HTERT RPE-1 (cell line): ENCODE results near the gene SYT7.

Experiments
- in situ Hi-C: fragments of 300-500 bp; cut with MboI; formaldehyde crosslinking; loops from 4 replicates; pipeline ENCODE4 v1.14.3; 2020; ENCODE audit warnings: low sequenced_read_pairs

The SYT7 gene

DNA sequence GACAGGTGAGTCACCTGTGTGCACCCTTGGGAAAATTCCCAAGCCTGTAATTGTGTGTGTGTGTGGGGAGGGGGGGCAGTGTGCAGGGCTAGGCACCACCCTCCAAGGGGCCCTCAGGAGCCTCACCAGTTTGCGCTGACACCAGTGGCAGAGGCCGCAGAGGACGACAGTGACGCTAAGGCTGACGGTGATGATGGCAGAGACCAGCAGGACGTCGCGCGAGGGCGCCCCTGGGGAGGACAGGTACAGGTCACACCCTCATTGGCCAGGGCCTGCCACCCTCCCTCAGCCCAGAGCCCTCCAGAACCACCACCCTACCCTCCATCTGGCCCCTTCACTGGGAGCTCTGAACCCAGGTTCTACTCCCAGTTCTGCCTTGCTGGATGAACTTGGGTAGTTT lies 24.9 kb downstream of the SYT7 start:
- in situ Hi-C loops: no loop called here

DNA sequence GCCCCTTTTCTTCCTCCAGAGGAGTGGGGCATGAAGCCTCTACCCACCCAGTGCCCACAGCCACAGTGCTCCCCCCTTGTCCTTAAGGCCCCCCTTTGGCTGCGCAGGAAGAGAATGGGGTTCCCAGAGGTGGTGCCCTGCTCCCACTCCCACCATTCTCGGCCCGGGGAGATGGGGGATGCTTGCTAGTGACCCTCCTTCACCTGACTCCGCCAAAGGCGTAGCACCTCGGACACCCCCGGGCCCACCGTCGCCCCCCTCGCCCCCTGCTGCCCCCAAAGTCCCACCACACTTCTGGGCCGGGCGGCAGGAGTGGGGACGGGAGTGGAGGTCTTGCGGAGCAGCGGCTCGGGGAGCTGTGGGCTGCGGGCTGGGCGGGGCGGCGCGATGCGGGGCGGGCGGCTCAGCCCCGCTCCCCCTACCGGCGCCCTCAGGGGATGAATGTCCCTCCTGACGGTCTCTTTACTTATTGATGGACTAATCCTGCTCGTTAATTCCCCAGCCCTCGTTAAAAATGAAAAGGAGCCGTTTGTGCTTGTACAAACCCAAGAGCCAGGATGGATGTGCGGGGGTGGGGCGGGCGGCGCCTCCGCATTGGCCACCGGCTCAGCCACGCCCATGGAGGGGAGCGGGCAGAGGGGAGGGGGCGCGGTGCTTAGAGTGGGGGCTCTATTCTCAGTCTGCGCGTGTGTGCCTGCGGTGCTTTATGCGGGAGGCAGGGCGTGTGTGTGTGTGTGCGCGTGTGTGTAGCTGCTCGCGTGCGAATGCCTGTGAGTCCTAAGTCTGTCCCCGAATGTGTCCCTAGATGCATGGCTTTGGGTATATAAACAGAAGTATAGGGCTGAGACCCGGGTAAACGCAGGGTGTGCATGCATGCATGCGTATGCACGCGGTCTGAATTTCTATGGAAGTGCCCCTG lies 25.6 kb downstream of the SYT7 start:
- in situ Hi-C loops: no loop called here

DNA sequence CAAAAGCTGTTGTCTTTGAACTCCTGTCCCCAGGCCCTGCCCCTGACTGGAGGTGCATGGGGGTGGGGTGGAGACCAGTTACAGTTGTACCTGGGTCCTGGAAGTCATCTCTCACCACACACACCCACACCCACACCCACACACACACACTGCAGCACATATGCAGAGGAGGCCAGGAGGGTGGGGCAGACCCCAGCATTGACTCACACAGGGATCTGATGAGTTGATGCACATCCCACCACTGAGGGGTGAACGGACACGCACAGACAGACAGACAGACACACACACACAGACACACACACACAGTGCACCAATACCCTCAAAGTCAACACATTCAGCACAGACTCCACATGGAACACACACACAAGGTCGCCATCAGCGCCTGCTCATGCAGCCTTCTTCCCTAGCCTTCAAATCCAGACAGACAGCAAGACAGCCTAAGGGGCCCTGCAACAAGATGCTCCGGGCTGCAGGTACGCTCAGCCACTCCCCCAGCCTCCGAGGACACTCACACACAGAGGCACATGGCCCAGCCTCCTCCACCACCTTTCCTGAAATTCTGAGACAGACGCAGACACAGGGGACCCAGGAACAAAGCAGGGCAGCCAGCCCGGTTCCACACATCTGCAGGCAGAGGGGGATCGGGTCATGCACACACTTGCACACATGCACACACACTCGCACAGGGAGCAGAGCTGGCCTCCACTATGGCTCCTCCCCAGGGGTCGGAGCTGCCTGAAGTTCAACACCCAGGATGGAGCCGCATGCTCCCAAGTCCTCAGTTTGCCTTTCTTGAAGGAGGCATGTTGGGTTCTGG lies 26.5 kb downstream of the SYT7 start:
- in situ Hi-C loops: no loop called here

DNA sequence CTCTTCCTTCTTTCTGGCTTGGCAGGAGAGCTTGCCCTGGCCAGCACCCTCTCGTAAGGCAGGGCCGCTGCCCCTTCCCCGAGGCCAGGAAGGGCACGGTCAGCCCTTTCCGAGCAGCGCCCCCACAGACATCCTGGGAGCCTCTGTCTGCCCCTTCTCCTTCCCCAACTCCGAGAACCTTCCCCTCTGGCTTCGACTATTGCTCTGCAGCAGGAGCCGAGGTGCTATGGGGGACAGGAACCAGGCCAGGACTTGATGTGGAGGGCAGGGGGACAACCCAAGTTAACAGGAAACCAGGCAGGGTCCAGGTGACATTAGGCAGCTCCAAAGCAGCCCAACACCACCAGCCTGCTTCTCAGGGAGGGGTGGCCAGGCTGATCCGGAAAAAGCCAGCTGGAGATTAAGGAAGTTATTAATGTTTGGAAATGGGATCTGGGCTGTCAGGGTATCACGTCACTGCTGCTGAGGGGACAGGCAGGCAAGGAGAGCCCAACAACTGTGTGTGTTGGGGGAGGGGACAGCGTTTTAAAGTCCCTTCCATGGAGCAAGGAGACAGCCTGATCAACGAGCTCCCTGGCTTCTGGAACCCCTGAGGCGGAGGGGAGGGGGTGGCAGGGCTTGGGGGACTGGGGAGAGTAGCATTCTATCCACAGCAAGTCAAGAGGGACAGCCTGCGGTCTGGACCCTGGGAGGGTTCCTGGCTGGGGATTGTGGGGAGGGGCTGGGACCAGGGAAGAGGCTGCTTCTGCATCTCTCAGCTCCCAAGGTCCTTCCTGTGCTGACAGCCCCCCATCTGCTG lies 27.3 kb downstream of the SYT7 start:
- in situ Hi-C loops: no loop called here

DNA sequence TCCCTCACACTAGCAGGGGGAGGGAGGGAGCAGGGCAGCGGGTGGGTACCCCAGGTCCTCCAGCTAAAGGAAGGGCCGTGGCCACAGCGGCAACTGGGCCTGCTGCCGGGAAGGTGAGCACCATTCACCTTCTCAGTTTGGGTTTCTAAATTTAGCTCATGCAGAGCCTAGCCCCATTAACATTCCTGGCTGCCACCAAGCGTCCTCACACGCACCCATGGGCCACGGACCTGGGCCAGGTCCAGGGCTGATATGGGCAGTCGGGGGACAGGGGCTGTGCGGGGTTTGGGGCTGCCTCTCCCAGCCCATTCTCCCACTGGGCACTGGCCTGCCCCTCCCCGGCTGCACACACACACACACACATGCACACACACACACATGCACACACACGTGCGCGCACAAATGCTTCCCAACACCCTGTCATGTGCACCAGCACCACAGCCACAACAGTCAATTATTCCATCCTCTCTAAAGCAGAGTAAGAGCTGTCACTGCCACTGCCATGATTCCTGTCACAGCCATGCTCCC lies 28.7 kb downstream of the SYT7 start:
- in situ Hi-C loops: no loop called here

DNA sequence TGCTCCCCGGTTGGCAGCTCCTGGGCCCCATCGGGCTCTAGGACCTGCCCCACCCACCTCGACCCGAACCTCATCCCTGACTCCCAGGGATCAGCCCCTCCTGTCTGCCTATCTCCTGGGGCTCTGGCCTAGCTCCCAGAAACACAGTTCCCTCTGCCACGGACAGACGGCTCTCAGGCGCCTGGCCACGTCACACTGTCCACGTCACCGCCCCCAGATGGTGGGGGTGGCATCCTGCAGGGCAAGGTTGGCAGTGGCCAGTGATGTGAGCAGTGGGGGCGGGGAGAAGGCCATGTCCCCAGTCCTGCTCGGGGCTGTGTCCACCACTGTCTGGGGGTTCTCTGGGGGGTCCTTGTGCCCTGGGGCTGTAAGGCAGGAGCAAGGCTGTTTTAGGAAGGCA lies 29.2 kb downstream of the SYT7 start:
- in situ Hi-C loops: no loop called here

DNA sequence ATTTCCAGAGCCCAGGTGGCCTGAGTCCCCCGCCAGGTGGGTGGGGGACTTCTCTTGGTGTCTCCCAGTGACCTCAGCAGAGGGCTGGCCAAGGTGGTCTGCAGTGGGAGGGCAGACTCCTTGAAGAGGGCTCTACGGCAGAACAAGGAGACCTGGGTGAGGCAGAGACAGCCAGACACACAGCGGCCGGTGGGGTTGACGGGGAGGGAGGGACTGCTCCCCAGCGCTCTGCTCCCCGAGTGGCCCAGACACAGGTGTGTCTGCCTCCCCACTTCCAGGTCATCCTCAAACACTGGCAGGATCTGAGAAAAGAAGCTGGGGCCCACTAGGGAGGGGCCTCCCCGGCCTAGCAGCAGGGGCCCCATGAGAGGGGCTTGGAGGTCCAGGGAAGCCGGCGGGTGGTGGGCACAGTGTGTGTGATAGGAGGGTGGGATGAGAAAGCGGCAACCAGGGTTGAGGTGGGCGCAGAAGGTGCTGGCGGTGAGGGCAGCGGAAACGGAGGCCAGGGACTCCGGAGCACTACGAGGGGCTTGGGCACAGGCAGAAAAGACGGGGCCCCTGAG lies 30.1 kb downstream of the SYT7 start:
- in situ Hi-C loops: no loop called here

DNA sequence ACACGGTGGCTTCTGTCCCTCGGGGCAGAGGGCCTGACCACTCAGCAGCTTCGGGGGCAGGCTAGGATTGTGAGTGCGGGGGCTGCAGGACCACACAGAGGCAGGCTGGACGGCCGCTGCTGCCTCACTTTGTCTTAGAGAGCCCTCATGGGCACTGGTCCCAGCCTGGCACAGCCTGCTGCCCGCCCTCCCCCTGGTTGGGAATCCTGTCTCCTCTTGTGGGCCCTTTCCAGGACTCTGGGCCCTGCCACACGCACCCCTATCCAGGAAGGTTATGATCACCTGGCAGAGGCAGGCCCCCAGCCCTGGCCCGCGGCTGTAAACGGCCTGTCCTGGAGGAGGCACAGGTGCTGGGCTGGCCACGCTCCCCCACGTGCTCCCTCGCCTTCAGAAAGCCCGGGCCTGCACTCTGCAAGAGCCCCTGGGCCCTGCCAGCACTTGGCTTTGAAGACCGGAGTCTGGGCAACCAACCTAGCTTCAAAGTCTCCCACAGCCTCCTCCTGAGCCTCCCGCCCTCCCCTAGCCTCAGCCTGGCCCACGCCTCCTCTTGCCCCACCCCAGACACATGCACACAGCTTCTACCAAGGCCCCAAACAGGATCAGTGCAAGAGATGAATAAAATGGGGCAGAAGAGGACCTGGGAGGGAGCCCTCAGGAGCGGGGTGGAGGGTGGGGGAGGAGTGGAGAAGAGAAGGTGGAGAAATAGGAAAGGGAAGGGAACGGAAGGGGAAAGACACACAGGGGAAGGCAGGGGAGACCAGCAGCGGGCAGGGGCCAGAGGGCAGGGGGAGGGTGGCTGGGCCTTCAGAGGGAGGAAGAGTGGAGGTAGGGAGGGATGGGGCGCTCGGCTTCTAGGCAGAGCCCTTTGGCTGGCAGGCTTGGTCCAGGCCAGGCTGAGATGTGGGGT lies 31.0 kb downstream of the SYT7 start:
- in situ Hi-C loops: no loop called here

DNA sequence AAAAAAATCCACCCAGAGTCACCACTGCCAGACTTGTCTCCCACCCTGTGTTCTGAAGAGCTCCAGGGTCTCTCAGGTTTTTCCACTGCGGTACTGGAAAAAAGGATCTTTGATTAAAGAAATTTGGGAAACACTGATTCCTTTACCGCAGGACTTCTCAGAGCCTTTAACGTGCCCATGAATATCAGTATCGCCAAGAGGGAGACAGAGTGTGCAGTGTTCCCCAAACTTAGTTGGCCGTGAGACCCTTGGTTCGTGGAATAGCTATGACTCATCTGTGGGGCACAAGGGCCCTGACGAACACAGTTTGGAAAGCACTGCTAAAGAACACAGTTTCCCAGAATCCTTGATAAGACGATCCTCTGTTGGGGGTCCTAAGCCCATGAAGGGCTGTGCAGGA lies 31.7 kb downstream of the SYT7 start:
- in situ Hi-C loops: no loop called here

DNA sequence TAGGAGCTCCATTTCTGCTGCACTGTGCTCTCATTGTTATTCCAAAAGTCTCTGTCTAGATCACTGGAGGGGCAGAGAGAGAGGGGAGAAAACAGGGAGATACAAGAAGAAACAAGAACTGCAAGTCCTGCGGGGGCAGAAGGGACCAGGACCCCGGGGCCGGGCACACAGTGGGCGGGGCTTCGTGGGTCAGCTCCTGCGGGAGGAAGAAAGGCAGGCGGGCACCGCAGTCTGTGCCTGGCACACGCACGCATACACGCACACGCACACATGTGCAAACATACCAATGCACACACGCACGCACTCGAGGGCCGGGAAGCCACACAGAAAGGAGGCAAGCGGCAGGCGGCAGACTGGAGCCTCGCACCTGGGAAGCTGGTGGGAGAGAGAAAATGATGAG lies 33.6 kb downstream of the SYT7 start:
- in situ Hi-C loops: no loop called here

DNA sequence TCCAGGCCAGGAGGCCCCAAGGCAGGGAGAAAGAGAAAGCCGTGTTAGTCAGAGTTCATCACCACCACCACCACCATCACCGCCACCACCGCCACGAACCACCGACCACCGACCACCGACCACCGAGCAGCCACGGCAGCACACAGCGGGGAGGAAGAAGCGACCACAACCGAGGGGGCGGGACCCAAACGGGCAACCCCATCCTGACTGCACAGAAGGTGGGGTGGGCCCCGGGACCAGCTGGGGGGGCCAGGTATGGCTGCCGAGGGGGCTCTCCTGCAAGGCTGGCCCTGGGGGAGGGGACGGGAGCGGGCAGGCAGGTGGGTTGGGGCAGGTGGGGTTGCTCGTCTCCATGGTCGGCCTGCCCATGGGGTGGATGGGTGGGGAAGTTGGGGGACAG lies 34.2 kb downstream of the SYT7 start:
- in situ Hi-C loops: no loop called here

DNA sequence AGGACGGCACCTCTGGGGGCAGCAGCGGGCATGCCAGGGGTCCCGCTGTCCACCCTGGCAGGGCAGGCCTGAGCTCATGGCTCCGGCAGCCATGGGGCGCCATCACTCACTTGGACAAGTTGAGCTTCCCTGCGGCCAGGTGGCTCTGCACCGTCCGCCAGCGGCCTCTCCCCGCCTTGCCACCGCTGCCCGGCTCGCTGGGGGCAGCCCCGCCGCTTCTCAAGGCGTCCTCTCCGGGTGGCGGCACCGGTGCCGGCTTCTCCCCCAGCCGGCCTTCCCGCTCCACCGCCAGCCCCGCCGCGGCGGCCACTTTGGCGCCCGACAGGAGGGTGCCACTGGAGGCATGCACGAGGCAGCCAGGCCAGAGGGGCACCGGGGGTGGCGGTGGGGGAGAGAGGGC lies 35.0 kb downstream of the SYT7 start:
- in situ Hi-C loops: no loop called here

DNA sequence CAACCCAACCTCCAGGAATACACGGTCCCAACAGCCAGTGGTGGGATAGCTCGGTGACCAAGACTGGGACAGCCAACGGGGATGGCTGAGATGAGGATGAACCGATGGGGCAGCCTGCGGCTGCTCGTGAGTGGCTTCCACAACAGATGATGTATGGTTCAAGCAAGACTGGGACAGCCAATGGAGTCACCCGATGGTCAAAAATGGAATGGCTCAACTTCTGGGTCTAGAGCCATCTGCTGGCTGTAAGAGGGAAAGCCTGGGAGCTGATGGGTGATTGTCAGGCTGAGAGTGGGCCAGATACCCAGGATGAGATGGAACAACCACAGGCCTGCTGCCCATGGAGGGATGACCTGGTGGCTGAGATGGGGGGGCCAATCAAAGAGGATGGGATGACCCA lies 35.5 kb downstream of the SYT7 start:
- in situ Hi-C loops: no loop called here

DNA sequence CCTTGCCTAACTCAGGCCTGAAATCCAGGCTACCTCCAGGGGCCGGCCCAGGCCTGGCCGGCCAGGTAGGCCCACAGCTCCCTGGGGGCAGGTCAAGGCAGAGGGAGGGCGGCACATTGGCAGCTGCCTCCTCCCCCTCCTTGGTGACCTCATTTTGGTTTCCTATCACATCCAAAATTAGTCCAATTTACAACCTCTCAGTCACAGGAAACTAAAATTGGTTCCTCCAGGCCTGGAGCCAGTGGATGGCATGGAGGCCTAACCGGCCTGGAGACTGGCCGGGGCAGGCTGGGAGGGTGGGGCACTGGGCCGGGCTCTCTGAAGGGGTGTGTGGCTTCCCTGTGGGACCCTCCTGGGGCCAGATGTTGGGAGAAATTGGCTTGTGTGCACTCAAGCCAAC lies 36.4 kb downstream of the SYT7 start:
- in situ Hi-C loops: no loop called here

DNA sequence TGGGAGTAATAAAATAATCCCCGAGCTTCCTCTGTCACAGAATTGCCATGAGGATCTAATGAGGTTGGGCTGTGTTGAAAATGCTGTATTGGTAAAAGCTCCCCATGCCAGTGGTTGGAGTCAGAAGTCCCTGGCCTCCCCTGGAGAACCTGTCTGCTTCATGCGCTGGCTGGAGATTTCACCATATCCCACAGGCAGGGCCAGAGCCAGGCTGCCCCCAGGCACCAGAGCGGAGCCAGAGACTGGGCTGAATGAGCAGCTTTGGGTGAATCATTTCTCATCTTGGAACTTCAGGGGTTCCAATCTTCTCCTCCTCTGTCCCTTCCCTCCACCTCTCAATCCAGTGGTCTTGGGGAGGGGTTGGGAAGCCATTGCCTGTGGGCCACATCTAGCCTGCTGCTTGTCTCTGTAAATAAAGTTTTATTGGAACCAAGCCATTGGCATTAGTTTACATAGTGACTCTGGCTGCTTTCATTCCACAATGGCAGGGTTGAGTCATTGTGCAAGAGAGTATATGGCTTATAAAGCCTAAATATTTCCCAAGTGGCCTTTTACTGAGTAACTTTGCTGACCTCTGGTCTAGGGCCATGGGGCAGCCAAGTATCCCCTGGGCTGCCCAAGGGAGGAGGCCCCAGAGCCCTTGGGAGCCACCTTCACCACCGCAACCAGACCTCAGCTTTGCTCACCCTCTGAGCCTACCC lies 37.1 kb downstream of the SYT7 start:
- in situ Hi-C loops: no loop called here

DNA sequence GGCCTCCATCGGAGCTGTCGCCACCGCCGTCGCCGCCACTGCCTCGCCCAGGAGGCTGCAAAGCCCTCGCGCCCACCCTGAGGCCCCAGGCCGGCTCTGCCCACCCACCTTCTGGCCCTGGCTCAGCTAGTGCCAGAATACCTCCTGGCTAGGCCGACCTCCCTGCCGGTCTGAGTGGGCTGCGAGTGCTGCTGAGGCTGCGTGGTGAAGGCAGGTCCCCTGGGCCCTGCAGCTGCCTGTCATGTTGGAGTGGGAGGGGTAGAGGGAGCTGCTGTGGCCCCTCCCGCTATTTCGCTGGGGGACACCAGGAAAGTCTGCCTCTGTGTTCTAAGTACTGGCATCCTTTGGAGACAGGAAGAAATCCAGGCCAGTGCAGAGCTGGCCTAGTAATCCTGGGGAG lies 38.2 kb downstream of the SYT7 start:
- in situ Hi-C loops: no loop called here

DNA sequence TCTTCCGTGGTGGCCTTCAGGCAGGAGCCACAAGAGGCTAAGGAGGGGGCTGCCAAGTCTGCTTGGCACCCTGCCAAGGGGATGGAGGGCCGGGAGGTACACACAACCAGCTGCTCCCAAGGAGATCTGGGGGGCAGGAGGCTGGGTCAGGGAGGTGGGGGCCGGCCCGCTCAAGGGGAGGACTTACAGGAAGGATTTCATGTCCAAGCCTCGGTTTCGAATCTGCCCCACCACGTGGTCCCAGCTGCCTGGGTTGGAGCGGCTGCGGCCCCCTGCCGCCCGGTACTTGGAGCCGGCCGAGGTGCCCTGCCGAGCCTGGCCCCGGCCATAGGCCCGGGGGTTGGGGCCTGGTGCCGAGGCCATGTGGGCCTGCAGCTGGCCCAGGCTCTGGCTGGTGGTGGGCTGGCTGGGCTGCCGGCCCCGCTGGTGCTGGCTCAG lies 38.8 kb downstream of the SYT7 start:
- in situ Hi-C loops: no loop called here

DNA sequence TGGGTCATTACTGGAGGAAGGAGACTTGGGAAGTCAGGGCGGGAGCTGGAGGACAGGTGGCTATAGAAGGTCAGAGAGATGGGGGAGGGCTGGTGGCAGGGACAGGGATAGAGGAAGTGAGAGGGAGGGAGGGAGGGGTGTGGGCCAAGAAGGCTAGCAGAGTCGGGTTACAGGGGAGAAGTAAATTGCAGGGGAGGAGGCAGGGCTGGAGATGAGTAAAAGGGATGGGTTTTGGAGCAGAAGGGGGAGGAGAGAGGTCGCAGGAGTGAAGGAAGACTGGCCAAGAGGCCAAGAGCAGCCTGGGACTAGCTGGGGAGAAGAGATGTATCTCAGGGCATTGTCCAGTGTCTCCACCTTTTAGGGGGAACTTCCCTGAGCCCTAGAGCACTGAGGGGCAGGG lies 39.3 kb downstream of the SYT7 start:
- in situ Hi-C loops: no loop called here

DNA sequence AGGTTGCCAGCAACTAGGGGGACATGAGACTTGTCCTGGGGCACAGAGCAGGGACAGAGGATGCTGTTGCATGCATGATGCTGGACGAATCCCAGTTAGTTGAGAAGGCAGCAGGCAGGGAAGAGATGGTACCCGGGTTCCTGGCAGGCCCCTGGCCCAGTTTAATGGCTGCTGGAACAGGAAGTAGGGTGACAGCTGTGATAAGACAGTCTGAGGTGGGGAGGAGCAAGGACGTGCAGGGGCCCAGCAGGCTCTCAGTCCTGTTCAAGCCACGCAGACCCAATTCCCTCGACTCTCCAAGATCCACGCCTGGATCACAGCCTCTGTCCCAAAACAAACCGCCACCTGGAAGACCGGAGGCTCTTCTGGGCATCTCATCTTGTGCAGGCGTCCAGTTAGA lies 40.3 kb downstream of the SYT7 start:
- in situ Hi-C loops: no loop called here
